Measurements from ENCODE around the gene TBC1D2.

The TBC1D2 gene

GRCh38 chr9:98248737-98249474 is 6.5 kb downstream of the TBC1D2 start:
- Histone ChIP-seq H3K36me3 (peaks cover 1% of the 10 kb centered on the region), H3K9me3 (no peaks in the 10 kb centered on the region), H3K27me3 (no peaks in the 10 kb centered on the region), H3K27ac (peak overlapping the region; percentile 91), H3K4me3 (ENCODE audit: low read depth in 1 of 2, low read length in 1 of 2) (peak overlapping the region; percentile 29 to 37), H3K4me1 (ENCODE audit: control insufficient read depth in 1 of 2, insufficient read depth in 1 of 2, low read depth in 1 of 2, low read length in 1 of 2) (peaks cover 90 to 91% of the 10 kb centered on the region in 2 experiments)
- TF ChIP-seq CTCF (IDR thresholded peaks at IDR 0.05): no peak

- Histone ChIP-seq H3K4me3 (ENCODE audit: low read depth in 1 of 2, low read length in 1 of 2) (peak overlapping the region; percentile 29 to 37), H3K9me3 (no peaks in the 10 kb centered on the region), H3K4me1 (ENCODE audit: control insufficient read depth in 1 of 2, insufficient read depth in 1 of 2, low read depth in 1 of 2, low read length in 1 of 2) (peaks cover 88 to 91% of the 10 kb centered on the region in 2 experiments), H3K36me3 (peaks cover 9% of the 10 kb centered on the region), H3K27ac (peak overlapping the region; percentile 91), H3K27me3 (no peaks in the 10 kb centered on the region)
- TF ChIP-seq CTCF (IDR thresholded peaks at IDR 0.05): no peak
Measured at GRCh38 chr9:98247831-98248657, 7.4 kb downstream of the TBC1D2 start.

- no peaks in the 10 kb centered on the region for H3K27me3 ChIP-seq
- no peak for TF ChIP-seq CTCF (IDR thresholded peaks at IDR 0.05)
- H3K36me3 ChIP-seq: peaks cover 9% of the 10 kb centered on the region
- H3K27ac ChIP-seq: peak overlapping the region; percentile 85
- H3K4me3 ChIP-seq (ENCODE audit: low read depth in 1 of 2, low read length in 1 of 2): no peak overlapping the region
- H3K4me1 ChIP-seq (ENCODE audit: control insufficient read depth in 1 of 2, insufficient read depth in 1 of 2, low read depth in 1 of 2, low read length in 1 of 2): peaks cover 71 to 82% of the 10 kb centered on the region in 2 experiments
- H3K9me3 ChIP-seq: no peaks in the 10 kb centered on the region
Measured at GRCh38 chr9:98242426-98242825, 13.0 kb downstream of the TBC1D2 start.

GRCh38 chr9:98241357-98242300 is 13.8 kb downstream of the TBC1D2 start:
- no peaks in the 10 kb centered on the region for H3K9me3 ChIP-seq
- peak overlapping the region in 1 of 2 experiments; percentile 26 for H3K4me3 ChIP-seq (ENCODE audit: low read depth in 1 of 2, low read length in 1 of 2)
- TF ChIP-seq CTCF (IDR thresholded peaks at IDR 0.05): no peak
- H3K27ac ChIP-seq: peak overlapping the region; percentile 85
- peaks cover 71 to 82% of the 10 kb centered on the region in 2 experiments for H3K4me1 ChIP-seq (ENCODE audit: control insufficient read depth in 1 of 2, insufficient read depth in 1 of 2, low read depth in 1 of 2, low read length in 1 of 2)
- no peaks in the 10 kb centered on the region for H3K27me3 ChIP-seq
- H3K36me3 ChIP-seq: peaks cover 9% of the 10 kb centered on the region

- Histone ChIP-seq H3K9me3 (no peaks in the 10 kb centered on the region), H3K36me3 (peaks cover 9% of the 10 kb centered on the region), H3K27ac (peak overlapping the region; percentile 85), H3K4me1 (ENCODE audit: control insufficient read depth in 1 of 2, insufficient read depth in 1 of 2, low read depth in 1 of 2, low read length in 1 of 2) (peaks cover 71 to 74% of the 10 kb centered on the region in 2 experiments), H3K27me3 (no peaks in the 10 kb centered on the region), H3K4me3 (ENCODE audit: low read depth in 1 of 2, low read length in 1 of 2) (peak overlapping the region in 1 of 2 experiments; percentile 26)
- TF ChIP-seq CTCF (IDR thresholded peaks at IDR 0.05): no peak
Measured at GRCh38 chr9:98240475-98240874, 15.0 kb downstream of the TBC1D2 start.

All from neutrophil (primary cell).